OCI-LY7 (cell line): ENCODE measurements around the gene ITGA7. TPM values are rescaled to one million over a fixed set of nuclear protein-coding genes. Genes with fewer than 3 reads are reported as not detected.

Experiments
- BruUV-seq: library from RNA; stranded (reverse); fragments of 400-500 nt; replicated peaks from 2 replicates; lab custom pipeline; 2021; lab: Mats Ljungman, UMichigan
- CTCF ChIA-PET: fragments of 300-600 bp; sonication (Branson Sonifier 250); formaldehyde crosslinking; loops from one replicate; lab custom pipeline; 2022; ENCODE audit warnings: antibody characterized with exemption; ENCODE audit not compliant: unreplicated experiment; lab: Charles Lee
- POLR2A ChIA-PET: fragments of 300-600 bp; sonication (Branson Sonifier 250); formaldehyde crosslinking; loops from one replicate; lab custom pipeline; 2022; ENCODE audit warnings: antibody characterized with exemption; lab: Charles Lee
- DNase-seq: peaks from one replicate; pipeline ENCODE4 v3.0.0-alpha.2; 2015; ENCODE audit warnings: low spot score
- H2AFZ ChIP-seq: fragments of 200-600 bp; sonication (generic), shearing (Covaris generic); 2 replicates; pipeline ENCODE4 v1.6.1; 2014; ENCODE audit warnings: mild to moderate bottlenecking, antibody characterized with exemption, low read length, moderate library complexity
- H3K27ac ChIP-seq: fragments of 200-600 bp; sonication (generic); 2 replicates; pipeline ENCODE4 v1.5.1; 2014; ENCODE audit warnings: mixed run types, low read depth, mild to moderate bottlenecking, moderate library complexity, low read length, inconsistent platforms; ENCODE audit not compliant: poor library complexity, severe bottlenecking
- H3K36me3 ChIP-seq: fragments of 200-600 bp; sonication (generic); 2 replicates; pipeline ENCODE4 v1.6.1; 2014; ENCODE audit warnings: mild to moderate bottlenecking, antibody characterized with exemption, low read length, moderate library complexity, mixed read lengths; ENCODE audit not compliant: insufficient read depth
- H3K4me1 ChIP-seq: fragments of 200-600 bp; sonication (generic); 2 replicates; pipeline ENCODE4 v1.5.1; 2014; ENCODE audit warnings: mild to moderate bottlenecking, low read length; ENCODE audit not compliant: insufficient read depth, poor library complexity, severe bottlenecking
- H3K4me2 ChIP-seq: fragments of 200-600 bp; sonication (generic); 2 replicates; pipeline ENCODE4 v1.6.1; 2014; ENCODE audit warnings: mild to moderate bottlenecking, low read length
- H3K4me3 ChIP-seq: fragments of 200-600 bp; sonication (generic); 2 replicates; pipeline ENCODE4 v1.5.1; 2014; ENCODE audit warnings: mild to moderate bottlenecking, low read depth, low read length; ENCODE audit not compliant: poor library complexity, severe bottlenecking
- H3K79me2 ChIP-seq: fragments of 200-600 bp; sonication (generic); 2 replicates; pipeline ENCODE4 v1.6.1; 2016; ENCODE audit warnings: low read depth, mild to moderate bottlenecking, low read length, moderate library complexity, mixed read lengths; ENCODE audit not compliant: insufficient read depth
- H3K9me2 ChIP-seq: fragments of 200-600 bp; sonication (generic); 2 replicates; pipeline ENCODE4 v1.6.1; 2016; ENCODE audit warnings: mild to moderate bottlenecking, low read length, mixed read lengths; ENCODE audit not compliant: insufficient read depth
- H3K9me3 ChIP-seq: fragments of 200-600 bp; sonication (generic); 2 replicates; pipeline ENCODE4 v1.6.1; 2014; ENCODE audit warnings: mild to moderate bottlenecking, mixed run types, low read length, mixed read lengths
- H4K20me1 ChIP-seq: fragments of 200-600 bp; sonication (generic); 2 replicates; pipeline ENCODE4 v1.6.1; 2014; ENCODE audit warnings: mild to moderate bottlenecking, antibody characterized with exemption, low read length, moderate library complexity, mixed read lengths; ENCODE audit not compliant: insufficient read depth
- EZH2phosphoT487 ChIP-seq: fragments of 200-600 bp; sonication (generic); IDR thresholded peaks from 2 replicates; pipeline ENCODE4 v1.6.1; 2018; ENCODE audit warnings: low read depth, borderline replicate concordance, mild to moderate bottlenecking, mixed run types, antibody characterized with exemption, low read length, moderate library complexity, mixed read lengths
- intact Hi-C: fragments of 100-400 bp; cut with micrococcal nuclease; formaldehyde crosslinking; loops from one replicate; pipeline ENCODE4 v1.10.0; 2022; ENCODE audit not compliant: unreplicated experiment
- total RNA-seq, 2 experiments: library from RNA; depleted of rRNA in 1 of 2; stranded (reverse); fragments of >200 nt in 1 of 2; shearing (Covaris generic) in 1 of 2; gene quantifications; 2 replicates each; pipeline ENCODE4 v1.2.3, GENCODE V29; 2014 to 2022
- TF ChIP-seq, protein P1 (sequence below): fragments of 200-600 bp; sonication (generic); conservative IDR thresholded peaks from 2 replicates; pipeline ENCODE4 v1.5.1; 2014; ENCODE audit warnings: mild to moderate bottlenecking, antibody characterized with exemption, low read length, moderate library complexity, mixed read lengths

The ITGA7 gene
- total RNA-seq, 2 experiments from 2014 or later: 1.5 to 4.0 TPM

GRCh38 chr12:55681142-55682077, 26.3 kb downstream of the ITGA7 start:
- DNase-seq: no peak
- H3K4me2 ChIP-seq: no peak overlapping the region
- H3K4me3 ChIP-seq: no peak overlapping the region
- H3K36me3 ChIP-seq: no peaks in the 10 kb centered on the region
- no peaks in the 10 kb centered on the region for H3K9me3 ChIP-seq
- POLR2A ChIA-PET: interaction anchor here (0.6 to 2.6 kb wide), 2 partner anchors 8 to 1107 kb away, joined by 3 to 17 read pairs; no protein-coding TSS in a partner anchor
- no peak overlapping the region for H2AFZ ChIP-seq
- TF ChIP-seq, protein P1, sequence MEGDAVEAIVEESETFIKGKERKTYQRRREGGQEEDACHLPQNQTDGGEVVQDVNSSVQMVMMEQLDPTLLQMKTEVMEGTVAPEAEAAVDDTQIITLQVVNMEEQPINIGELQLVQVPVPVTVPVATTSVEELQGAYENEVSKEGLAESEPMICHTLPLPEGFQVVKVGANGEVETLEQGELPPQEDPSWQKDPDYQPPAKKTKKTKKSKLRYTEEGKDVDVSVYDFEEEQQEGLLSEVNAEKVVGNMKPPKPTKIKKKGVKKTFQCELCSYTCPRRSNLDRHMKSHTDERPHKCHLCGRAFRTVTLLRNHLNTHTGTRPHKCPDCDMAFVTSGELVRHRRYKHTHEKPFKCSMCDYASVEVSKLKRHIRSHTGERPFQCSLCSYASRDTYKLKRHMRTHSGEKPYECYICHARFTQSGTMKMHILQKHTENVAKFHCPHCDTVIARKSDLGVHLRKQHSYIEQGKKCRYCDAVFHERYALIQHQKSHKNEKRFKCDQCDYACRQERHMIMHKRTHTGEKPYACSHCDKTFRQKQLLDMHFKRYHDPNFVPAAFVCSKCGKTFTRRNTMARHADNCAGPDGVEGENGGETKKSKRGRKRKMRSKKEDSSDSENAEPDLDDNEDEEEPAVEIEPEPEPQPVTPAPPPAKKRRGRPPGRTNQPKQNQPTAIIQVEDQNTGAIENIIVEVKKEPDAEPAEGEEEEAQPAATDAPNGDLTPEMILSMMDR: peak; percentile 66
- TF ChIP-seq EZH2phosphoT487: no peak
- no TSS peak for BruUV-seq
- H3K9me2 ChIP-seq: no peaks in the 10 kb centered on the region
- CTCF ChIA-PET: interaction anchor here (0.9 kb wide), 1 partner anchor 10 kb away, joined by 3 read pairs; no protein-coding TSS in a partner anchor
- peaks cover 7% of the 10 kb centered on the region for H3K4me1 ChIP-seq
- no peaks in the 10 kb centered on the region for H4K20me1 ChIP-seq
- intact Hi-C loops: loop anchor here (1.0 kb wide), 1 partner anchor 21 kb away; no protein-coding TSS in a partner anchor
- no peaks in the 10 kb centered on the region for H3K79me2 ChIP-seq
- H3K27ac ChIP-seq: no peak overlapping the region

- Histone ChIP-seq H4K20me1 (no peaks in the 10 kb centered on the region), H3K36me3 (no peaks in the 10 kb centered on the region), H3K9me2 (no peaks in the 10 kb centered on the region), H3K79me2 (no peaks in the 10 kb centered on the region), H3K9me3 (no peaks in the 10 kb centered on the region), H3K4me1 (peaks cover 12% of the 10 kb centered on the region), H2AFZ (no peak overlapping the region), H3K27ac (no peak overlapping the region), H3K4me2 (no peak overlapping the region), H3K4me3 (no peak overlapping the region)
- no TSS peak for BruUV-seq
- DNase-seq: no peak
- TF ChIP-seq EZH2phosphoT487: no peak
- TF ChIP-seq, protein P1: no peak
- ChIA-PET CTCF (no interaction called here), POLR2A (no interaction called here)
- intact Hi-C loops: no loop called here
These were observed 28.0 kb downstream of the ITGA7 start for GRCh38 chr12:55679691-55680090.

DNA sequence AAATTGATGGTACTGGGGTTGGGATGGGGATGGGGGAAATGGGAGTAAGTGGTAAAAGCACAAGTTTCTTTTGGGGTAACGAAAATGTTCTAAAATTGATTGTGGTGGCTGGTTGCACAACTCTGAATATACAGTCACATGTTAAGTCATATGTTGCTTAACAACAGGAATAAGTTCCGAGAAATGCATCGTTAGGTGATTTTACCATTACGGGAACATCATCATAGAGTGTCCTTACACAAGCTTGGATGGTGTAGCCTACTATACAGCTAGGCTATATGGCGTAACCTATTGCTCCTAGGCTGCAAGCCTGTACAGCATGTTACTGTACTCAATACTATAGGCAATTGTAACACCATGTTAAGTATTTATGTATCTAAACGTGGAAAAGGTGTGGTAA, 31.0 kb downstream of the ITGA7 start:
- H3K4me2 ChIP-seq: no peak overlapping the region
- H3K27ac ChIP-seq: no peak overlapping the region
- H3K4me1 ChIP-seq: peaks cover 28% of the 10 kb centered on the region
- H3K36me3 ChIP-seq: no peaks in the 10 kb centered on the region
- no TSS peak for BruUV-seq
- H3K9me3 ChIP-seq: peaks cover 4% of the 10 kb centered on the region; the same call in 1 of the 2 replicates
- DNase-seq: no peak
- intact Hi-C loops: no loop called here
- H2AFZ ChIP-seq: no peak overlapping the region
- ChIA-PET CTCF (no interaction called here), POLR2A (interaction anchor here (1.1 kb wide), 1 partner anchor 39 kb away, joined by 6 read pairs; the partner anchor contains the start of gene BLOC1S1)
- H3K79me2 ChIP-seq: no peaks in the 10 kb centered on the region
- no peaks in the 10 kb centered on the region for H3K9me2 ChIP-seq
- no peak for TF ChIP-seq EZH2phosphoT487
- no peaks in the 10 kb centered on the region for H4K20me1 ChIP-seq
- no peak overlapping the region for H3K4me3 ChIP-seq
